Fibroblast of mammary gland (primary cell): ENCODE measurements around the gene GALNT1.
A peak's percentile ranks its signal among the peaks of the same experiment; 100 is the strongest.
"Not testable (repeated sequence)": the region's sequence is repeated elsewhere in the genome, so short reads cannot be mapped to it uniquely, and the experiment has no call there.

Experiments
- DNase-seq: peaks from one replicate; pipeline ENCODE4 v3.0.0-alpha.2; 2010; ENCODE audit warnings: low read depth
- H3K4me3 ChIP-seq: 2 replicates; pipeline ENCODE4 v1.5.1; 2011; ENCODE audit warnings: low read depth, mild to moderate bottlenecking, low read length, moderate library complexity; ENCODE audit not compliant: control insufficient read depth
- CTCF ChIP-seq: conservative IDR thresholded peaks from 2 replicates; pipeline ENCODE4 v1.5.1; 2011; ENCODE audit warnings: low read depth, low read length, inconsistent platforms; ENCODE audit not compliant: control insufficient read depth, insufficient read depth

The GALNT1 gene

GRCh38 chr18:35581546-35581897 lies at the start of gene GALNT1:
TSS of gene GALNT1 (plus strand) at chr18:35581740. CDS start at chr18:35654663, 72,923 bp downstream.
- TF ChIP-seq CTCF, result no peak
- peak within 1 kb of the TSS; percentile 73 for H3K4me3 ChIP-seq
- no peak for DNase-seq

GRCh38 chr18:35533916-35534405 lies 47.6 kb upstream of the GALNT1 start:
- TF ChIP-seq CTCF, result no peak
- no peak for DNase-seq
- no peak overlapping the region for H3K4me3 ChIP-seq

GRCh38 chr18:35535297-35535696 lies 46.2 kb upstream of the GALNT1 start:
- TF ChIP-seq CTCF, result no peak
- DNase-seq, result no peak
- H3K4me3 ChIP-seq, result no peak overlapping the region

DNA sequence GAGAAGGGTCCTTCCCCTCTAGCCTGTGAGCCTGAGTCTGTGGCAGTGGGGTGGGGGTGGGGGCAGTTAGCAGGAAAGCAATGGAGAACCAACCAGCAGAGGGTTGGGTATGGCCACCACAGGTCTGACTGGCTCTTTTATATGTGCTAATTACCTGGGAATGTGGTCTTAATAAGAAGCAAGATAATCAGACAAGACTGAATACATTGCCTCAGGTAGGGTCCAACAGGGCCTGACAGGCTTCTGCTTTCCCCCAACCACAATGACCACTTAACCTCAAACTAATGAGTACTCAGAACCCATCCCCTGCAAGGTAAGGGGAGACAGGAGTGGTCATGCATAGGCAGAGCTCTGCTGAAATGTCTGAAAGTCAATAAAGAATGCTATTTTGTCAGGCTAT lies 39.2 kb upstream of the GALNT1 start:
- TF ChIP-seq CTCF, result no peak
- no peak overlapping the region for H3K4me3 ChIP-seq
- DNase-seq, result no peak

DNA sequence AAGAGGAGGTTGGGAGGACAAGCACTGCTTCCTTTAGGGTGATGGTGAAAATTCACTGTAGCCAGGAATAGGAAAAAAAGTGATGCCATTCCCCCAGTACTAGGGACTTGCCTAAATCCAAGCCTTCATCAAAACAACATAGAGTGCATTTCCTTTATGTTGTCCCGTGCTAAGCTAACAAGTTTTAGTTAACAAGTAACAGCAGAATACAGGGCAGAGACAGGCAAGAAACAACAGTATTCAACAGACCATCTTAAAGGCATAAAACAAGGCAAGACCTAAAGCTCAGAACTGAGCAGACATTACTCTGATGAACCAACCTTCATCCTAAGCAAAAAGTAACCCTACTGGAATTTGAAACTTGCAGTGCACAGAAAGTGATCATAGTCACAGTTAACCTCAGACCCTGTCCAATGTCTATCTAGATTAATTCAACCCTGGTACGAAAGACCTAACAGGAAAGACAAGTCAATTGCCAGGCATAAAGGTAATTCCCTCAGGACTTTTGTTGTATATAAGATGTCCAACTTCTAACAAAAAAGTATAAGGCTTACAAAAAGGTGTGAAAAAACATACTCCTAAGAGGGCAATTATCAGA lies 34.4 kb upstream of the GALNT1 start:
- H3K4me3 ChIP-seq, result no peak overlapping the region
- TF ChIP-seq CTCF, result no peak
- no peak for DNase-seq

DNA sequence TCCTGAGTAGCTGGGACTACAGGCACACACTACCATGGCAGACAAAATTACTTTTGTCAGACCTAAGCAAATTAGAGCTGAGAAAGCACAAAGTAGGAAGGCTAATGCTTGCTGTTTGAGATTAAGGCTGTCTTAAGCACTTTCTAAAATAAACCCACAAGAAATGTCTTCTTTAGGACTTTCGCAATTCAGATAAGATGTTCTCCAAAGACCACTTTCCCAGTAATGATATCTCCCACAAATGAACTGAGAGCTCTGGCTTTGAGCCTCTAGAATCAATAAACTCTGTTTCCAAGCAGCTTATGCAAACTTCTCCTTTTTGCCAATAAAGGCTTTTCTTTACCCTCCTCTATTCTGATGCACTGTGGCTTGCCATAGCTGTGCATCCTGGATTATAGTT lies 32.0 kb upstream of the GALNT1 start:
- DNase-seq, result no peak
- TF ChIP-seq CTCF, result no peak
- no peak overlapping the region for H3K4me3 ChIP-seq

- H3K4me3 ChIP-seq, result no peak overlapping the region
- DNase-seq, result no peak
- no peak for TF ChIP-seq CTCF
Measured at GRCh38 chr18:35553300-35553699, 28.2 kb upstream of the GALNT1 start.

DNA sequence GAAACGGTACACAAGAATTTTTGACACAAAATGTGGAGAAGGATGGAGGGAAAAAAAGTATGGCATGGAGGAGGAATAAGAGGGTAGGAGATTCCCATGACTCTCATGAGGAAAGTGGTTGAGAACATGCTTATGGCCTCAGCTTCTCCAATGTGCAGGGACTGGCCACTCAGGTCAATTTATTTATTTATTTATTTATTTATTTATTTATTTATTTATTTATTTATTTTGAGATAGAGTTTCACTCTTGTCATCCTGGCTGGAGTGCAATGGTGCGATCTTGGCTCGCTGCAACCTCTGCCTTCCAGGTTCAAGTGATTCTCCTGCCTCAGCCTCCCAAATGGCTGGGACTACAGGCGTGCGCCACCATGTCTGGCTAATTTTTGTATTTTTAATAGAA lies 26.0 kb upstream of the GALNT1 start:
- H3K4me3 ChIP-seq, result not testable (repeated sequence)

More for the DNA sequence above, 26.0 kb upstream of the GALNT1 start:
- DNase-seq, result not testable (repeated sequence)
